Measurements from ENCODE around the gene XKR7.

The XKR7 gene

DNA sequence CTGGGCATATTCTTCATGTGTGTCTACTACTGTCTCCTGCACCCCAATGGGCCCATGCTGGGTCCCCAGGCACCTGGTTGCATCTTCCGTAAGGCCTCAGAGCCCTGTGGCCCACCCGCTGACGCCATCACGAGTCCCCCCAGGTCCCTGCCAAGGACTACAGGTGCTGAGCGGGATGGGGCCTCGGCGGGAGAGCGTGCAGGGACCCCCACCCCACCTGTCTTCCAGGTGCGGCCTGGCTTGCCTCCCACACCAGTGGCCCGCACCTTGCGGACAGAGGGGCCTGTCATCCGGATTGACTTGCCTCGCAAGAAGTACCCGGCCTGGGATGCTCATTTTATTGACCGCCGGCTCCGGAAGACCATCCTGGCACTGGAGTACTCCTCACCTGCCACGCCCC is 29.0 kb downstream of the XKR7 start:
- Histone ChIP-seq H3K27me3 (ENCODE audit: insufficient read depth, low read depth, severe bottlenecking) (no peaks in the 10 kb centered on the region), H3K36me3 (peaks cover 16% of the 10 kb centered on the region), H3K27ac (no peak overlapping the region), H3K9me3 (ENCODE audit: severe bottlenecking) (no peaks in the 10 kb centered on the region), H3K4me3 (ENCODE audit: low read depth, low read length) (no peak overlapping the region)
- no peak for DNase-seq
- TF ChIP-seq, protein P1, sequence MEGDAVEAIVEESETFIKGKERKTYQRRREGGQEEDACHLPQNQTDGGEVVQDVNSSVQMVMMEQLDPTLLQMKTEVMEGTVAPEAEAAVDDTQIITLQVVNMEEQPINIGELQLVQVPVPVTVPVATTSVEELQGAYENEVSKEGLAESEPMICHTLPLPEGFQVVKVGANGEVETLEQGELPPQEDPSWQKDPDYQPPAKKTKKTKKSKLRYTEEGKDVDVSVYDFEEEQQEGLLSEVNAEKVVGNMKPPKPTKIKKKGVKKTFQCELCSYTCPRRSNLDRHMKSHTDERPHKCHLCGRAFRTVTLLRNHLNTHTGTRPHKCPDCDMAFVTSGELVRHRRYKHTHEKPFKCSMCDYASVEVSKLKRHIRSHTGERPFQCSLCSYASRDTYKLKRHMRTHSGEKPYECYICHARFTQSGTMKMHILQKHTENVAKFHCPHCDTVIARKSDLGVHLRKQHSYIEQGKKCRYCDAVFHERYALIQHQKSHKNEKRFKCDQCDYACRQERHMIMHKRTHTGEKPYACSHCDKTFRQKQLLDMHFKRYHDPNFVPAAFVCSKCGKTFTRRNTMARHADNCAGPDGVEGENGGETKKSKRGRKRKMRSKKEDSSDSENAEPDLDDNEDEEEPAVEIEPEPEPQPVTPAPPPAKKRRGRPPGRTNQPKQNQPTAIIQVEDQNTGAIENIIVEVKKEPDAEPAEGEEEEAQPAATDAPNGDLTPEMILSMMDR (IDR thresholded peaks at IDR 0.05; ENCODE audit: low read depth, low read length), result no peak

DNA sequence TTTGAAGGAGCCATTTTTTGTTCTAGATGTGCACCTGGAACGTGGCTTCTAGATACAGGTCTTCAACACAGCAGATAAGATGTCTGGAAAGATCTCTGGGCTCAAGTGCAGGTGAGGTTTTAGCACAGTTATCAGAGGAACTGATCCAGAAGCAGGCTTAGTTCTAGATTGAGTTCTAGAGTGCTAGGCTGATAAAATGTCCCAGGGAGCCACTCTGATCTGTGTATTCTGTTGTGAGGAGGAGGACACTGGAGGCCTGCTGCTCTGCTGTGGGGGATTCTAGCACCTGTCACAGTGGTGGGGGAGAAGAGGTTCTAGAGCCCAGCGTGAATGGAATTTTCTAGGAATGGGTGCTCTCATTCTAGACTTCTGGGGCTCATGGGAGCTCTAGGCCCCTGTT is 30.3 kb downstream of the XKR7 start:
- peaks cover 16% of the 10 kb centered on the region for H3K36me3 ChIP-seq
- TF ChIP-seq, protein P1 (IDR thresholded peaks at IDR 0.05; ENCODE audit: low read depth, low read length), result no peak
- DNase-seq, result no peak

DNA sequence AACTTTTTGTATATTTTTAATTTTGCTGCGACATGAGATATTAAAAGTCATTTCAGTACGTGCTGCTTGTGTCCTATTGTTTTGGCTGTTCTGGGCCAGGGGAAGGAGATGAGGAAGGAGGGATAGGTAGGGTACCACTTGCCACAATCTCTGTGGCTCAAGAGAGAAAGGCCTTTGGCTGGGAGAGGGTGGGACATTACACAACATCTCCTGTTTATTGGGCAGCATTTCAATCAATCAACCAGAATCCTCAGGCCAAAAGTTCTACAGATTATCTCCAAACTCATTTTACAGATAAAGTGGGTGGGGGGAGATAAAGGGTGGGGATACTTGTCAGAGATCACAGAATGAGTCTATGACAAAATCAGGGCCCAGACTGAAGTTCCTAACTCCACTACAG is 35.4 kb downstream of the XKR7 start:
- Histone ChIP-seq H3K27ac (no peak overlapping the region), H3K36me3 (peaks cover 3% of the 10 kb centered on the region; the same call in 1 of the 2 replicates), H3K9me3 (ENCODE audit: severe bottlenecking) (no peaks in the 10 kb centered on the region), H3K27me3 (ENCODE audit: insufficient read depth, low read depth, severe bottlenecking) (no peaks in the 10 kb centered on the region), H3K4me3 (ENCODE audit: low read depth, low read length) (no peak overlapping the region)
- TF ChIP-seq, protein P1 (IDR thresholded peaks at IDR 0.05; ENCODE audit: low read depth, low read length), result no peak
- DNase-seq, result no peak

More for the DNA sequence above, 30.3 kb downstream of the XKR7 start:
- H3K27ac ChIP-seq, result no peak overlapping the region
- H3K27me3 ChIP-seq (ENCODE audit: insufficient read depth, low read depth, severe bottlenecking), result no peaks in the 10 kb centered on the region
- H3K9me3 ChIP-seq (ENCODE audit: severe bottlenecking), result no peaks in the 10 kb centered on the region
- no peak overlapping the region for H3K4me3 ChIP-seq (ENCODE audit: low read depth, low read length)

DNA sequence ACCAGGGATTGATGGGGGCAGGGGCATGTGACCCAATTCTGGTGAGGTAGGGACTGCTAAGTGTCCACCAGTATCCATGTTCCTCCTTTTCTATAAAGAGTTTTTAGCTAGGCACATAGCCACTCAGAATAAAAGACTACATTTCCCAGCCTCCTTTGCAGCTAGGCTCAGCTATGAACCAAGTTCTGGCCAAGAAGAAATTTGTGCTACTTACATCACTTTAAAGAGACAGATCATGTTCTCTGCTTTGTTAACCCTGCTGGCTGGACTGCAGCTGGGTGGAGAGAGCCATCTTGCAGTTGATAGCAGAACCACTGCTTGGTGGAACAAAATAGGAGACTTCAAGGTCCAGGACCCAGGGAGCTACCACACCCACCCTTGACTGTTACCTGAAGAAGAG is 37.0 kb downstream of the XKR7 start:
- no peaks in the 10 kb centered on the region for H3K27me3 ChIP-seq (ENCODE audit: insufficient read depth, low read depth, severe bottlenecking)
- DNase-seq, result no peak

DNA sequence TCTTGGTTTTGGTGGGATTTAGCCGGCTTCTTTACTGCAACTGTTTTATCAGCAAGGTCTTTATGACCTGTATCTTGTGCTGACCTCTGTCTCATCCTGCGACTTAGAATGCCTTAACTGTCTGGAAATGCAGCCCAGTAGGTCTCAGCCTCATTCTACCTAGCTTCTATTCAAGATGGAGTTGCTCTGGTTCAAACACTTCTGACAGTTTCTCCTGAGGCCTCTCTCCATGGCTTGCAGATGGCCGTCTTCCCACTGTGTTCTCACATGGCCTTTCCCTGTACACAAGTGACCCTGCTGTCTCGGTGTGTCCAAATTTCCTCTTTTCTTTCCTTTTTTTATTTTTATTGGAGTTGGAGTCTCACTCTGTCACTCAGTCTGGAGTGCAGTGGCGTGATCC is 38.1 kb downstream of the XKR7 start:
- no peaks in the 10 kb centered on the region for H3K27me3 ChIP-seq (ENCODE audit: insufficient read depth, low read depth, severe bottlenecking)

More for the DNA sequence above, 37.0 kb downstream of the XKR7 start:
- no peaks in the 10 kb centered on the region for H3K36me3 ChIP-seq
- TF ChIP-seq, protein P1 (IDR thresholded peaks at IDR 0.05; ENCODE audit: low read depth, low read length), result no peak
- H3K9me3 ChIP-seq (ENCODE audit: severe bottlenecking), result no peaks in the 10 kb centered on the region
- no peak overlapping the region for H3K27ac ChIP-seq
- H3K4me3 ChIP-seq (ENCODE audit: low read depth, low read length), result no peak overlapping the region

More for the DNA sequence above, 38.1 kb downstream of the XKR7 start:
- DNase-seq, result no peak
- TF ChIP-seq, protein P1 (IDR thresholded peaks at IDR 0.05; ENCODE audit: low read depth, low read length), result no peak
- Histone ChIP-seq H3K27ac (no peak overlapping the region), H3K36me3 (no peaks in the 10 kb centered on the region), H3K9me3 (ENCODE audit: severe bottlenecking) (no peaks in the 10 kb centered on the region), H3K4me3 (ENCODE audit: low read depth, low read length) (no peak overlapping the region)

All from WERI-Rb-1 (cell line).